GM19193 (cell line): ENCODE results near the gene SEC14L5.

Experiments used
- POLR2A ChIP-seq: IDR thresholded peaks from 4 replicates; pipeline ENCODE4 v1.6.1; 2011; ENCODE audit not compliant: insufficient read depth, insufficient read length; ENCODE audit errors: extremely low read depth

The SEC14L5 gene

GRCh38 chr16:5046914-5047313 is 88.8 kb downstream of the SEC14L5 start:
- TF ChIP-seq POLR2A: no peak

DNA sequence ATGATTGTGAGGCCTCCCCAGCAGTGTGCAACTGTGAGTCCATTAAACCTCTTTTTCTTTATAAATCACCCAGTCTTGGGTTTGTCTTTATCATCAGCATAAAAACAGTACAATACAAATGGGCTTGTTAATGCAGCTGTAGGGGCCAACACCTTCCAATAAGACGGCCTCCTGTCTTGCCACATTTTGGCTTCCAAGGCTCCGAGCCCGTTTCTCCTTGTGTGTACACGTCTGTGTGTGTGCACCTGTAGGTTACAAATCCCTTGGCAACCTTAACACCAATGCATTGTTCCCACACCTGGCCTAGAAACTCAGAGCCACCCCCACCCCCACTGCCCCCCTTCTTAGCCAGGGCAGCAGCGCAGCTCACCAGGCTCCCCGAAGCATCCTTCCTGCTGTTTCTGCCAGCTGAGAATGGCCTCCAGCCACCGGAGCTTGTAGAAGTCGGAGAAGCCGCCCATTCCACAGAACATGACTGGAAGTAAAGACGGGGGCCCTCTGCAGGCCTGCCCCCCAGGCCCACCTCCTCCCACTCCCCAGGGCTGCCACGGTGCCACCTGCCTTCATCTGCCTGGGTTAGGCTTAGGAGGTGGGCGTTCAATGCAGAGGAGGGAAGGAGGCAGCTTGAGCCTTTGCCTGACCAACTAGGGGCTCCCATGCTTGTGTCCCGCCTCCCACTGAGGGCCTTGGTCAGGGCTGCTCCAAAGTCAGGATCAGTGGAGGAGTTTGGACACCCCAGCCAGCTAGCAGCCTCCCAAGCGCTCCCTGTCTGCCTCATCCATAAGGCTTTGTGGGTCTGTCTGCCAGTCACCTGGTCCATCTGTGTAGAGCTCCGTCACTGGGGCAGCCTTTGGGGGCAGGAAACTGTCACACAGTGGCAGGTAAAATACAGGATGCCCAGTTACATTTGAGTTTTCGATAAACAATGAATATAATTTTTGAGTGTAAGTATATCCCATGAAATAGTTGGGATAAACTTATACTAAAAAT is 97.0 kb downstream of the SEC14L5 start:
- TF ChIP-seq POLR2A: no peak

GRCh38 chr16:5056352-5056751 is 98.2 kb downstream of the SEC14L5 start:
- no peak for TF ChIP-seq POLR2A

GRCh38 chr16:5058476-5058875 is 100.3 kb downstream of the SEC14L5 start:
- no peak for TF ChIP-seq POLR2A

GRCh38 chr16:5059386-5060072 is 101.4 kb downstream of the SEC14L5 start:
- TF ChIP-seq POLR2A: no peak

GRCh38 chr16:5060073-5060641 is 102.0 kb downstream of the SEC14L5 start:
- no peak for TF ChIP-seq POLR2A

- no peak for TF ChIP-seq POLR2A
Measured at GRCh38 chr16:5062051-5062450, 103.9 kb downstream of the SEC14L5 start.

DNA sequence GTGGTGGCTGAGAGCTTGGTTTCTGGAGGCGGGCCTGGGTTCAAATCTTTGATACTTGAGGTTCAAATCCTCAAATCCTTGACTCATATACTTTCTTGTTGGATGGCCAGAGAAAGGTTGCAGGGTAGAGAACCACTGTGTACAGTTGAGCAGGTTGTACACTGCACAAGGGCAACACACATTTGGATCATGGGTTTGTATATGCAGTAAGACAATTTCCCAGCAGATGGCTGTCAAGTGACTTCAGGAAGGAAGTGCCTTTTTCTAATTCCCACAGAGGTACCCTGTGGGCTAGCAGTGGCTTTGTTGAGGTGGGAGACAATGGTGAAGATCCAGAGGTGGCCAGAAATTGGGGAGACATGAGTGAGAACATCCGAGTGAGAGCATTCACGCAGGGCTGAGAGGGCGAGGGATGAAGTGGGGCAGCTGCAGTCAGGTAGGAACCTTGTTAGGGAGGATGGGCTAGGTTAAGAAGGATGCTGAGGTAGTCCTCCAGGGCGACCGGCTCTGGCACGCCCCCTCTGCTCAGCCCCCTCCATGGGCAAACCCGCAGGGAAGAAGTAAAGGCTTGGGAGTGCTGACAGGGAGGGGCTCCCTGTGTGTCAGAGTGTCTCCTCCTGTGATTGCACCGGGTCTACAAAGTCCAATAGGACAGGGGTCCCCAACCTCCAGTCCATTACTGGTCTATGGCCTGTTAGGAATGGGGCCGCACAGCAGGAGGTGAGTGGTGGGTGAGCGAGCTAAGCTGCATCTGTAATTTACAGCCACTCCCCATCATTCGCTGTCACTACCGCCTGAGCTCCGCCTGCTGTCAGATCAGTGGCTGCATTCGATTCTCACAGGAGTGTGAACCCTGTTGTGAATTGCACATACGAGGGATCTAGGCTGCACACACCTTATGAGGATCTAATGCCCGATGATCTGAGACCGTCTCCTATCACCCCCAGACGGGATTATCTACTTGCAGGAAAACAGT is 104.9 kb downstream of the SEC14L5 start:
- no peak for TF ChIP-seq POLR2A

DNA sequence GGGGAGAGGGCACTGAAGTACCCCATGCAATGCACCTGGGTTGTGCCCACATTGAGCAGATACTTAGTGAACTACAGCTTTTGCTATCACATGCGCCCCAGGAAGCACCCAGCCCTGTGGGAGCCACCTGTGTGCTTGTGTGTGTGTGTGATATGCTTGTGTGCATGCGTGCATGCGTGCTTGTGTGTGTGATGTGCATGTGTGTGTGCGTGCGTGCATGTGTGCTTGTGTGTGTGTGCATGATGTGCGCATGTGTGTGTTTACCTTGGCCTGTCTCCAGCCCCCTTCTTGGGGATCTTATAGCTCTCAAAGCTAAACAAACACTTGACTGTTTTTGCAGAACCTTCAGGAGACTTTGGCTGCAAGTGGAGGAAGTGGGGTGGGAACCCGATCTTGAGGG is 106.8 kb downstream of the SEC14L5 start:
- no peak for TF ChIP-seq POLR2A

- no peak for TF ChIP-seq POLR2A
Measured at GRCh38 chr16:5065326-5065725, 107.2 kb downstream of the SEC14L5 start.

GRCh38 chr16:5065813-5066212 is 107.7 kb downstream of the SEC14L5 start, which contains the start of gene C16orf89:
C16orf89 (minus strand) TSS chr16:5065956; CDS start chr16:5065908, 48 bp downstream.
- no peak for TF ChIP-seq POLR2A

GRCh38 chr16:5066511-5066910 is 108.4 kb downstream of the SEC14L5 start:
- no peak for TF ChIP-seq POLR2A
